ENCODE measurements around the gene DENND1C. TPM values are rescaled to one million over a fixed set of nuclear protein-coding genes. Genes with fewer than 3 reads are reported as not detected.

DENND1C gene
- total RNA-seq, 1 donor from 2014 or later: 1.5 TPM

- Mint-ChIP-seq H3K27me3 (ENCODE audit: unreplicated experiment) (peaks cover 12% of the 10 kb centered on the region), H3K4me1 (ENCODE audit: unreplicated experiment) (no peaks in the 10 kb centered on the region), H3K4me3 (ENCODE audit: unreplicated experiment) (no peak overlapping the region), H3K27ac (ENCODE audit: unreplicated experiment) (no peak overlapping the region), H3K9me3 (ENCODE audit: unreplicated experiment) (no peaks in the 10 kb centered on the region), H3K36me3 (ENCODE audit: low read depth, unreplicated experiment) (no peaks in the 10 kb centered on the region)
- no peak for DNase-seq (ENCODE audit: low spot score)
- no peak for TF ChIP-seq CTCF (IDR thresholded peaks at IDR 0.05; ENCODE audit: unreplicated experiment)
These were observed 14.2 kb downstream of the DENND1C start for GRCh38 chr19:6467384-6467783.

- Mint-ChIP-seq H3K9me3 (ENCODE audit: unreplicated experiment) (no peaks in the 10 kb centered on the region), H3K4me1 (ENCODE audit: unreplicated experiment) (no peaks in the 10 kb centered on the region), H3K27me3 (ENCODE audit: unreplicated experiment) (peaks cover 12% of the 10 kb centered on the region), H3K27ac (ENCODE audit: unreplicated experiment) (no peak overlapping the region), H3K36me3 (ENCODE audit: low read depth, unreplicated experiment) (no peaks in the 10 kb centered on the region), H3K4me3 (ENCODE audit: unreplicated experiment) (no peak overlapping the region)
- TF ChIP-seq CTCF (IDR thresholded peaks at IDR 0.05; ENCODE audit: unreplicated experiment): no peak
- no peak for DNase-seq (ENCODE audit: low spot score)
These were observed 14.9 kb downstream of the DENND1C start for GRCh38 chr19:6466526-6467248.

- peaks cover 12% of the 10 kb centered on the region for H3K27me3 Mint-ChIP-seq (ENCODE audit: unreplicated experiment)
- no peaks in the 10 kb centered on the region for H3K36me3 Mint-ChIP-seq (ENCODE audit: low read depth, unreplicated experiment)
- no peak overlapping the region for H3K4me3 Mint-ChIP-seq (ENCODE audit: unreplicated experiment)
- no peak for DNase-seq (ENCODE audit: low spot score)
- no peaks in the 10 kb centered on the region for H3K4me1 Mint-ChIP-seq (ENCODE audit: unreplicated experiment)
- H3K27ac Mint-ChIP-seq (ENCODE audit: unreplicated experiment): no peak overlapping the region
- H3K9me3 Mint-ChIP-seq (ENCODE audit: unreplicated experiment): no peaks in the 10 kb centered on the region
- TF ChIP-seq CTCF (IDR thresholded peaks at IDR 0.05; ENCODE audit: unreplicated experiment): no peak
These were observed 15.9 kb downstream of the DENND1C start for GRCh38 chr19:6465663-6466062.

- H3K27me3 Mint-ChIP-seq (ENCODE audit: unreplicated experiment): peaks cover 12% of the 10 kb centered on the region
These were observed 16.6 kb downstream of the DENND1C start for GRCh38 chr19:6465006-6465405.

More at GRCh38 chr19:6465006-6465405, 16.6 kb downstream of the DENND1C start:
- Mint-ChIP-seq H3K9me3 (ENCODE audit: unreplicated experiment) (no peaks in the 10 kb centered on the region), H3K27ac (ENCODE audit: unreplicated experiment) (no peak overlapping the region), H3K4me1 (ENCODE audit: unreplicated experiment) (peaks cover 2% of the 10 kb centered on the region), H3K4me3 (ENCODE audit: unreplicated experiment) (no peak overlapping the region), H3K36me3 (ENCODE audit: low read depth, unreplicated experiment) (no peaks in the 10 kb centered on the region)
- DNase-seq (ENCODE audit: low spot score): no peak
- TF ChIP-seq CTCF (IDR thresholded peaks at IDR 0.05; ENCODE audit: unreplicated experiment): no peak
